ENCODE measurements around the gene DYSF. TPM values are rescaled to one million over a fixed set of nuclear protein-coding genes. Genes with fewer than 3 reads are reported as not detected.
A peak's percentile ranks its signal among the peaks of the same experiment; 100 is the strongest.

DYSF gene
- total and polyA plus RNA-seq, 8 donors, result 1.1 to 5.5 (median 2.1) TPM

- ATAC-seq (no peak), DNase-seq (peak in 2 of 6 donors; percentile 21 to 39), FAIRE-seq (no peak)
- no peak overlapping the region for H3K27ac ChIP-seq
- no peak for TF ChIP-seq CTCF (IDR thresholded peaks at IDR 0.05)
- H3K36me3 ChIP-seq, result no peaks in the 10 kb centered on the region
- no peak overlapping the region for H3K4me3 ChIP-seq
- 78 to 84% methylated on average over 13 of the region's 13 CpGs for WGBS, 2 donors
- intact Hi-C loops (cut with DNase I), result no loop called here
- H3K4me1 ChIP-seq, result no peaks in the 10 kb centered on the region
- H3K27me3 ChIP-seq, result no peaks in the 10 kb centered on the region
- no peaks in the 10 kb centered on the region for H3K9me3 ChIP-seq
Measured at GRCh38 chr2:71695235-71696120, 242.1 kb downstream of the DYSF start.

- intact Hi-C loops (cut with DNase I), result no loop called here
- no peak for FAIRE-seq
- peak in 1 of 6 donors; percentile 43 for DNase-seq
- 56 to 60% methylated on average over 8 of the region's 8 CpGs for WGBS, 2 donors
- no peaks in the 10 kb centered on the region for H3K27me3 ChIP-seq
- H3K36me3 ChIP-seq, result no peaks in the 10 kb centered on the region
- no peaks in the 10 kb centered on the region for H3K9me3 ChIP-seq
- no peak overlapping the region for H3K27ac ChIP-seq
- no peak overlapping the region for H3K4me3 ChIP-seq
- no peak for TF ChIP-seq CTCF (IDR thresholded peaks at IDR 0.05)
- no peak for ATAC-seq
- no peaks in the 10 kb centered on the region for H3K4me1 ChIP-seq
Measured at GRCh38 chr2:71696381-71696780, 243.0 kb downstream of the DYSF start.

GRCh38 chr2:71697106-71698004 lies 244.0 kb downstream of the DYSF start:
- peak in 1 of 6 donors; percentile 12 for DNase-seq
- Histone ChIP-seq H3K36me3 (no peaks in the 10 kb centered on the region), H3K4me1 (no peaks in the 10 kb centered on the region), H3K9me3 (no peaks in the 10 kb centered on the region), H3K27me3 (no peaks in the 10 kb centered on the region), H3K27ac (no peak overlapping the region), H3K4me3 (no peak overlapping the region)
- no peak for ATAC-seq
- intact Hi-C loops (cut with DNase I), result no loop called here
- no peak for TF ChIP-seq CTCF (IDR thresholded peaks at IDR 0.05)
- FAIRE-seq, result no peak
- 85 to 86% methylated on average over 14 of the region's 14 CpGs for WGBS, 2 donors

GRCh38 chr2:71699428-71699827 lies 246.1 kb downstream of the DYSF start:
- Histone ChIP-seq H3K36me3 (no peaks in the 10 kb centered on the region), H3K27me3 (no peaks in the 10 kb centered on the region), H3K4me3 (no peak overlapping the region), H3K4me1 (no peaks in the 10 kb centered on the region), H3K9me3 (no peaks in the 10 kb centered on the region), H3K27ac (no peak overlapping the region)
- 79 to 83% methylated on average over 6 of the region's 6 CpGs for WGBS, 2 donors
- intact Hi-C loops (cut with DNase I), result no loop called here
- no peak for TF ChIP-seq CTCF (IDR thresholded peaks at IDR 0.05)
- FAIRE-seq, result no peak
- no peak for ATAC-seq
- DNase-seq, result peak in 1 of 6 donors; percentile 21
